HT-29 (cell line): ENCODE data around the gene CFAP299. TPM values are rescaled to one million over a fixed set of nuclear protein-coding genes. Genes with fewer than 3 reads are reported as not detected.
"Not testable (repeated sequence)": the region's sequence is repeated elsewhere in the genome, so short reads cannot be mapped to it uniquely, and the experiment has no call there.

ENCODE experiments used
- DNase-seq: peaks from one replicate; pipeline ENCODE4 v3.0.0-alpha.2; 2015; ENCODE audit warnings: low spot score
- total RNA-seq: library from RNA; depleted of rRNA; stranded (reverse); fragments of >200 nt; shearing (Covaris generic); gene quantifications from 2 replicates; pipeline ENCODE4 v1.2.3, GENCODE V29; 2014

The CFAP299 gene
- total RNA-seq, 1 experiment from 2014 or later: not detected

DNA sequence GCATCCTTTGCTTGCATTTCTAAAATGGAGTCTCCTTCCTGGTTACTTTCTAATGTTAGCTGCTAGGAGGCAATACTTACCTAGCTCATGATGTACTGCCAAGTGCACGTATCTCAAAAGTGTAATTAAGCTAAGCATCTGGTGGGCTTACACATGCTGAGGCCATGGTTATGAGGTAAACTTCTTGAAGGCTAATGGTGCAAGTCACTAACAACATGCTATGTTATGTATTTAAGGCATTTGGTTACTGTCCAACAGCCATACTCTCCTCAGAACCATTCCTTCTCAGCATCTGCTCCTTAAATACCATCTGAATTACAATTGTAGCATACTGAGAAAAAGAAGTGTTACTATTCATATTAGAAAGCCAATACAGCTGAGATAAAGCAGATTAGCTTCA is 376.4 kb downstream of the CFAP299 start:
- DNase-seq: no peak

DNA sequence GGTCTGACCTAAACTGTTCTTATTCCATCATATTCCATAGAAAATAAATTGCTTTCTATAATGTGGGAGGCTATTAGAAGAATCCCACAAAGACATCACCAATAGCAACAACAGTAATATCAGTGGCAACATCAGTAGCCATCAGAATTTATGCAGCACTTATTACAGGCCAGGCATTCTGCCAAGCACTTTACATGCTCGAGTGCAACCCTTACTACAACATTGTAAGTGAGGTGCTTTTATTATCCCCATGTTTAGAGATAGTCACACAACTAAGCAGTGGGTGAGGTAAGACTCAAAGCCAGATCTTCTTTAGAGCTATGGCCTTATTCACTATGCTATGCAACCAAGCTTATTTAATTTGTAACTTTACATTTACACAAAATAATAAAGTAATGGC is 377.9 kb downstream of the CFAP299 start:
- DNase-seq: no peak

DNA sequence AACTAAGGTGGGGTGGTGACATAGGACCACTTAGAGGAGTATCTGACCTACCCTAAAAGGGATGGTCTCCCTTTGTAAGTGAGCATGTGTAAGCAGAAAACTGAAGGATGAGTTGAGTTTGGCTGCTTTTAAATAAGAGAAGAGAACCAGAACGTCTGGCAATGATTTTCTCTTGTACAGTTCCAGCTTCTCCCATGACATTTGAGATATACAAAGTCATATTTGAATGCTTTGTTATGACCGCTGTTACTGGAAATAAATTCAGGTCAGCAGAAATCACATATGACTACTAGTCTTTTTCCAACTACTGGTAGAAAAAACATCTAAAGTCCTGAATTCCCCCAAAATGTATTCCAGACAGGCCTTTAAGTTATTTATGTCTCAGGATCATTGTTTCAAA is 381.7 kb downstream of the CFAP299 start:
- DNase-seq: no peak

DNA sequence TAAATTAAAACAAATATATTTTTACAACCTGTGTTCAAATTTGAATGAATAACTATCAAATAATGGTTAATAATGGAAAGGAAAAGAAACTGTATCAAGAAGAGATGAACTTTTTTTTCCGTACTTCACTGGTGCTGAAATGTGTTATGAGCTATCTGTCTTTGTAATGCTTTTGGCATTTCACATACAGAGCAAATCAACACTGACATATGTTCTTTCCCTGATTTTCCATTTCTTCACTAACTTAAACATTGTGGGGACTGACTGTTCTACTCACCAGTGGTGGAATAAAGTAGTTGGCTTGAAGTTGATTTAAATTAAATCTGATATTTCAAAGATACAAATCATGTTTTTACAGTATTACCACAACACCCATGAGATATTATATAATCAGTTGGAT is 390.9 kb downstream of the CFAP299 start:
- no peak for DNase-seq

DNA sequence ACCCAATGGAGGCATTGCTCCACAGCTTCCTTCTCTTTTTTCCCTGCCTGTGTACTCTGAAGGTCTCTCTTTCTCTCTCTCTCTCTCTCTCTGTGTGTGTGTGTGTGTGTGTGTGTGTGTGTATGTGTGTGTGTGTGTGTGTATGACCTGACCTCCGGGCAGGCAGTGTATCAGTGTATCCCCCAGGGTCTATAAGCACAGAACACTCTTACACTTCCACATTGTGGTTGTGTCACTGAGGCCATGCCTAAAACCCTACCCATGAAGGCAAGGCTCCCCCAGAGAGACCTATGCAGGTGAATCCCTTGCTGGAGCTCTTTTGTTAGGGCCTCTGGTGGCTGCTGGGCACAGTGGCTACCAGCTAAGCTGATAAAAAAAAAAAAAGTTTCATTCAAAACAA is 394.6 kb downstream of the CFAP299 start:
- no peak for DNase-seq

DNA sequence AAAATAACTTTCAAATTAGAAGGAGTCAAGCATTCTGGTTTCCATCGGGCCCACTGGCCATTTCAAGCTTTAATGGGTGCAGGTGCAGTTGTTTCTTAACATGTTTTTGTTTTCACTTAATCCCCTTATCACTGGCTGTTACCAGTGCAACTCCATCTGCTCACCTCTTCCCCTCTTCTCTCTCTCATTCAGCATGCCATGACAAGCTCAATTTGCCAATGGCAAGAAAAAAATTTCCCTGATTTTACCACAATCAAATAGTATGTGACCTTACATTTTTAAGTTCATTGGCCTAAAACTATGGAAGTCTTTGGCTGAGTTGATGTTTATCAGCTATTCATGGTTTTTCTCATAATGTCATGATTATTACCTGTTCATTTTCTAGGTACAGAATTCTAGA is 395.9 kb downstream of the CFAP299 start:
- no peak for DNase-seq

DNA sequence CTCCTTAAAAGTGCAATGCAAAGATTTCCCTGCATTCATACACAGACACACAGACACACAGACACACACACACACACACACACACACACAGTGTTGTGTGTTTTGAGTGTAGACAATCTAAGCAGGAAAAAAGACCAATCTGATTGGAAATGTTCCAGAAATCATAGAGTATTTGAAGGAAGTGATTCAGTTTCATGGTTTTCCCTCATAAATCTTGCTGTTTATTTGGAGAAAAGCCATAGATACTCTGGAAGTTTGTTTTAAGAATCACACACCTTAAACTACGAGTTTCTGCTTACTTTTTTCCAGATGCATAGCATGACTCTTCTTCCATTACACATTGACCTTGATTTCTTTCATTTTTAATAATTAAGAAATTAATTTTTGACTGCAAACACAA is 396.5 kb downstream of the CFAP299 start:
- peak; percentile 50 for DNase-seq

DNA sequence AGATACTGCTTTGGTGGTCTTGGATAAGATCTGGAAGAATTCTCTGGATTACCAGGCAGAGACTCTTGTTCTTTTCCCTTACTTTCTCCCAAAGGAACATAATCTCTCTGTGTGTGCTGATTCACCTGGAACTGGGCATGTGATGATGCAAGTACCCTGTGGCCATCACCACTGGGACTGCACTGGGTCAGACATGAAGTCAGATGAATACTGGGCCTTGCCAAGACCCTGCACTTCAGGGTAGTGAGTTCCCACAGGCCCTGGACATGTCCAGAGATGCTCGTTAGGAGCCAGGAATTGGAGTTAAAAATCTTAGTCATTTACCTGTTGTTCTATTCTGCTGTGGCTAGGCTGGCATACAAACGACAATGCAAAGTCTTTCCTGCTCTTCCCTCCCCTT is 404.8 kb downstream of the CFAP299 start:
- DNase-seq: no peak

DNA sequence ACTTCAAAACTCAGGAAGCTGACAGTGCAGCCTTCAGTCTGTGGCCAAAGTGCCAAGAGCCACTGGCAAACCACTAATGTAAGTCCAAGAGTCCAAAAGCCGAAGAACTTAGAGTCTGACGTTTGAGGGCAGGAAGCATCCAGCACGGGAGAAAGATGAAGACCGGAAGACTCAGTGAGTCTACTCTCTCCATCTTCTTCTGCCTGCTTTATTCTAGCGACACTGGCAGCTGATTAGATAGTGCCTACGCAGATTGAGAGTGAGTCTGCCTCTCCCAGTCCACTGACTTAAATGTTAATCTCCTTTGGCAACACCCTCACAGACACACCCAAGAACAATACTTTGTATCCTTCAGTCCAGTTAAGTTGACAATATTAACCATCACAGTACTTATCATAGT is 414.0 kb downstream of the CFAP299 start:
- DNase-seq: not testable (repeated sequence)

DNA sequence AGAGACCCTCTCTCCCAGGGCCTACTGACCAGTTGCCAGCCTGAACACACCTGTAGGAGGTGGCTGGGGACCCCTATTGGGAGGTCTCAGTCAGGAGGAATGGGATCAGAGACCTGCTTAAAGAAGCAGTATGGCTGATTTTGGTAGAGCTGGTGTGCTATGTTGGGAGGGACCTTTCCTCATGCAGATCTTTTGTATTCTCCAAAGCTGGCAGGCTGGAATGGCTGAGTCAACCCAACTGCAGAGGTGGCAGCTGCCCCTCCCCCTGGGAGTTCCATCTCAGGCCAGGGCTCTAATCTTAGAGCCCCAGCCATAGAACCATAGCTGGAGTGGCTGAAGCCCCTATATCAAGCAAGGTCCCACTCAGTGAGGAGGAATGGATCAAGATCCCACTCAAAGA is 415.7 kb downstream of the CFAP299 start:
- peak; percentile 1 for DNase-seq

DNA sequence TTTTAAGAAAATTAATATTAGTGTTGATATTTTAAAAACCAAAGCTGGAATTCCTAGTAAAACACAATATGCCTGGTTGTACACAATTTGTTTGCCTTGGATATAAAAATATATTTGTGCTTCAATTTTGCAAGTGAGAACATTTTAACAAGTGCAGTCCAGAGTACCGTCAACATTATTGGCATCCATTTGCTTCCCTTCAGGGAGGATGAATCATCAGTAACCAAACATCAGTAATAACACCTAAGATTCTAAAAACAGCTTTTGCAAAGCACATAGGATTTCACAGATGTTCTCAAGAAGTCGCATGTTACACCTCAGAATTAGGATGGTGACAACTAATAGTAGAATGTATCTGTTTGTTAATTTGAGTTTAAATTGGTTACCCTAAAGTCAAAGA is 432.4 kb downstream of the CFAP299 start:
- DNase-seq: no peak

DNA sequence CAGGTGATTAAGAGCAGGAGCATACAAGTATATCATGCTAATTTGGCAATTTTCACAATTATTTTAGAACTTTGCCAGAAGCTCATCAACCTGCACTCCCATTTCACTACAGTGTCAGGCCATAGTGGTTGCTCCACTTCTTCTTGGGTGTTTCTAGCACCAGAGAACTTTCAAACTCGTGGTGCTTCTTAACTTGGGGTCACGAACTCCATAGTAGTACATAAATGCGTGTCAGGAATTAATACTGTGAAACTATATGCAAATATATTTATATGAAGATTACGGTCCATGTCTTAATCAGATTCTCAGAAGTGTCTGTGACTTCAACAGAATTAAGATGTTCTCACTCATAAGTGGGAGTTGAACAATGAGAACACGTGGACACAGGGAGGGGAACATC is 440.6 kb downstream of the CFAP299 start:
- no peak for DNase-seq

DNA sequence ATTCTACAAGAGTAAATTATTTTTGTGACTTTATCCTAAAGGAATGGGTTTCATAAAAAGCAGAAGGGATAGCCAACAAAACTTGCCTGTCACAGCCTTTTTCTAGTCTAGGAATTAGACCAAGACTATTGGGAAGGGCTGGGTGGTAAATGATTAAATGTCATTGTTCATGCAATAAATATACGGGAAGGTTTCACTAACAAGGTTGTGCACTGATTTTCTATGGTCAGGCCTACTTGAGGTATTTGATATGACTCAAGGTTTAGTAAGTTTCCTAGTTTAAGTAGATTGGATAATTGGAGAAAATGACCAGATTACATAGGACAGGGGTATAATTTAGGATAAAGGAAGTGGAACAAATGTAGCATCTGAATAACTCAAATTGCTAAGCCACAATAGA is 445.9 kb downstream of the CFAP299 start:
- DNase-seq: no peak

DNA sequence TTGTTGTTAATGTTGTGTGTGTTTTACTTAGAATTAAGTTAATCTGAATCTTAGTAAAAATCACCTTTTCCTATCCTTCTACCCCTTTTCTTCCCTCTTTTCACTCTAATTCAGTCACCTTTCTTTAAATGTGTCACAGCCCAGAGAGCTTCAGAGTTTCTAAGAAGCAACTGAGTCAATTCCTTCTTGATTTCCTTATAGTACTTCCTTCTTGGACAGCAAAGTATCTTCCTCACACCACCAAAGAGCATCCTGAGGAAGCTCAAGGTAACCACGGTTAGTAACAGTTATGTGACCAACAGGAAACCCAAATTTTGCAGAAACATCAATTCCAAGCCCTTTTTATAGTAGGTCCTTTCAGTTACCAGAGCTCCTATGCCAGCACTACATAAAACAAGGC is 451.8 kb downstream of the CFAP299 start:
- DNase-seq: no peak

DNA sequence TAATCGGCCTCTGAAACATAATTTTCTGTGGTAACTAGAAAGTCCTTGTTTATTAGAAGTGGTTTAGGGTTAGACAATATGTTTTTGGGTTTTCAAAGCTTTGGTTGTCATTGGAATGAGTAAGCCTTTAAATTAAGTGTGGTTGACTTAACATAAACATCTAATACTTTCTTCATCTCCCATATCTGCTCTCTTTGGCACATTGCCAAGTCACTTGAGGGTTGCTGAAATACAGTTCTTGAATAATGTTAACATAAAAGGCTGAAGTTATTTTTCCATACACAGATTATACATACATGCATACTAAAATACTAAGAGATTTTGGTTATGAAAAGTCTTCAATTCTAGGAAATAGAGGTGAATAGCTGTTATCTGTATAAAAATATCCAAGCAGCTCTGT is 453.3 kb downstream of the CFAP299 start:
- peak; percentile 14 for DNase-seq

DNA sequence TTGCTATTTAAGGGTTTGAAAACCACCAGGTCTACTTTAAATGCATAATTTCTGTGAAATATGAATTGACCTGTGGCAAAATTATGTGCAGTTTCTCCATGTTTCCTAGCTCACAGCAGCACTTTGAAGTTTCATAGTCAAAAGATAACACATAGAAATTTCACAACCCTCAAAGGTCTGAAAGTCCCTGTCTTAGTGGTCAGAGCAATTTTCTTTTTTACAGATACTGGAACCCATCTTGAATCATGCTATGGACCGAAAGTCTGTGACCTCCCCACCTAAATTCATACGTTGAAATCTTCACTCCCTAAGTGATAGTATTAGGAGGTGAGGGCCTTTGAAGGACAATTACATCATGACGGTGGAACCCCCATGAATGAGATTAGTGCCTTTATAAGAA is 454.6 kb downstream of the CFAP299 start:
- DNase-seq: no peak

DNA sequence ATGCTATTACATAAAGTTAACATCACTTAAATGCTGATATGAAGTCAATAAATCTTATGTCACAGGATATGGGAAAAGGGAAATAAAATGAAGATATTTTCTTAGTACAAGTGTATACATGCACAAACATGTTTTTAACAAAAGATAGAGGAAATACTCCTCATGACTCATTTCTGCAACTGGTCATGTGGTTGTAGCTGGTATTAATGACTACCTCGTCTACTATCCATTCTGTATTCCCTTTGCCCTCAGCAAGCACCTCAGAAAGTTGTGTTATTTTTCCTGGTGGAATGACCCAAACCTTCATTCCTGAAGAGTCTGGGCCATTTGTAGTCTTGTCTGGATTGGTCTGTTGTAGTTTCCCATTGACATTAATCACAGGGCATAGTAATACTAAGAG is 458.1 kb downstream of the CFAP299 start:
- not testable (repeated sequence) for DNase-seq

DNA sequence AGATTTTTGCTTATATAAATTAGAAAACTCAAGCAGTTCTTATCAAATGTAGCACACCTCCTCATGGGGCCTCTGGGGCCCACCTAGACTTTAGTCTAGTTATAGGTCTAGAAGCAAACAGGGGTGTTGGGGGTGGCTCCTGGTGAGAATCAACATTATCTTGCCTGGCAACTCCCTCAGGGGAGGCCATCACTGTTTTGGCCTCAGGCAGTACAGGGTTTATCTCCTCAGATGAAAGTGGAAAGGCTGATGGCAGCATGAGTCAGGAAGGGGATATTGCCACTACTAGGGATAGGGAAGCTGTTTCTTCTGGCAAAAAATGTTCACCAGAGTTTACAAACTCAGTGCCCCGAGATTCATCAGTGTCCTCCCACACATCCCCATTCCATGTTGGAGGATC is 462.6 kb downstream of the CFAP299 start:
- DNase-seq: no peak

DNA sequence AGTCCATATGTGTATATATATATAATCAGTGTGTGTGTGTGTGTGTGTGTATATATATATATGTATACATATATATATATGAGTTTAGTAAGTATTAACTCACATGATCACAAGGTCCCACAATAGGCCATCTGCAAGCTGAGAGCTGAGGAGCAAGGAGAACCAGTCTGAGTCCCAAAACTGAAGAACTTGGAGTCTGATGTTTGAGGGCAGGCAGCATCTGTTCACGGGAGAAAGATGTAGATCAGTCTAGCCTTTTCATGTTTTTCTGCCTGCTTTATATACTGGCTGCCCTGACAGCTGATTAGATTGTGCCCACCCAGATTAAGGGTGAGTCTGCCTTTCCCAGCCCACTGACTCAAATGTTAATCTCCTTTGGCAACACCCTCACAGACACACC is 465.2 kb downstream of the CFAP299 start:
- not testable (repeated sequence) for DNase-seq

DNA sequence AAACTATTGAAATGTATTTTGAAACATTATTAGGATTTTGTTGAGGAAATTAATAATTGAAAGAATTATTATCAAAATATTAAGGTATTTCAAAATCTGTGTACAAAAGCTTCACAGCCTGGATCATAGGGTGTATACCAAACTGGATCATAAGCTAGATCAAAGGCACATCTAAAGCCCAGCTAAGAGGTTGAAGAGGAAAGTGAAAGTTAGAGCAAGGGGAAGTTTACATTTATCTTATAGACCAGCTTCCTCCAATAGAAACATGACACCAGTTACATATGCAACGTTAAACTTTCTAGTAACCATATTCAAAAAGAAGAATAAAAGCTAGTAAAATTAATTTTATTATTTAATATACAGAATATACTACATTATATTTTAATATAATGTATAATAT is 467.8 kb downstream of the CFAP299 start:
- no peak for DNase-seq

DNA sequence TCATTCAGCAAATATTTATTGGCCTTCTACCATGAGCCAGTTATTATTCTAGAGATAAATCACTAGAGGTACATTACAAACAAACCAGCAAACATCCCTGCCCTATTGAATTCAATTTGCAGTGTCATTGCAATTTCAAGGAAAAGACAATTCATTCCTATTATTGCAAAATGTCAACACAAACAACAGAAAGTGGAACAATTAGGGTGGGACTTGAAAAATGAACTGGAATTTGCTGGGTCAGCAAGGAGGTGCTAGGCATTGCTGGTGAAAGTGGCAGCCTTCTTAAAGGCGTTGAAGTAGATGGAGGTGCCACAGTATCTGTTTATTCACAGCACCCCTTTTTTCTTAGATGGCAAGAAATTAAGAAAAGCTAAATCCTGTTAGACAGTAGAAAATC is 470.9 kb downstream of the CFAP299 start:
- peak; percentile 32 for DNase-seq

DNA sequence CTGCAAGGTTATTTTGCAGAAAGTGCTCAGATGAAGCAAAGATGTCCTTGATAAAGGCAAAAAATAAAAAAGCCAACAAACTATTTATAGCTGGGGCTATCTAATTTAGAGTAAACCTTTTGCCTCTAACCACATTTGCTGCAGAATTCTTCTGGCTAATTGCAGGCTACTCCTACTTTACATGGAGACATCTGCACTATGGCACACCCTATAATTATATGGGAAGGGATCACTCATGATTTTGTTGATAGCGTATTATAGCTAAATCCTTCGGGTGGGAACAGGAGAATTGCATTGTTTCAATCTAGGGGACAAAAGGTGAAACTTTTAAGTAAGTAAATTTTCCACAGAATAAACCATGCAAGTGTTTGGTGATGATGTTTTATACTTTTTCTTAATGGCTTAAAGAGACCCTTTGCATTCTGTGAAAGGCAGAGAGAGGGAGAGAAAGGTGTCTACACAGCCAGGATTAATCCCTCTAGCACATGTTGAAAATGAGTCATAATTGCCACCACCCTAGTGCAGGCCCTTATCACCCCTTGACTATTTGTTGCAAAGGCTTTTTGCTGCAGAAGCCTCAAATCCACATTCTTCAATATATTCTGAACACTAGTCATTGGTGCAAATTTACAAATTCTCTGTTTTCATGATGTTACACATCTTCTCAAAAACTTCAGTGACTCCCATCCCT is 473.7 kb downstream of the CFAP299 start:
- DNase-seq: no peak

DNA sequence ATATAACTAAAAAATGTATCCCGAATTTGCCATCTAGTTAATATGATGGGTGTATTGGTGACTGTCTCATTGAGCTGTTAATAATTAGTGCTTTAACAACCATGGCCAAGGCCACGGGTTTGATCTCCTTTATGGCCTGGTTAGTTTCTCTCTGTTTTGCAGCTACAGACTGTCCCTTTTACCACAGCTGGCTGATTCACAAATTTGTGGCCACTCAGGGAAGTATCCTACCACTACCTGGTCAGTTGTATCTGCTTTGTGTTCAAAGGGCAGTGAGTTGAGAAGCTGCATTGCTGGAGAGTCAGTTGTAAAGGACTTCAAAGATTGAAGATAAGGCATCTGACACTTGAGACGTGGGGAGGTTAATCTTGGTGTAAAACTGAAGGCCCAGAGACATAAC is 475.9 kb downstream of the CFAP299 start:
- peak; percentile 59 for DNase-seq

DNA sequence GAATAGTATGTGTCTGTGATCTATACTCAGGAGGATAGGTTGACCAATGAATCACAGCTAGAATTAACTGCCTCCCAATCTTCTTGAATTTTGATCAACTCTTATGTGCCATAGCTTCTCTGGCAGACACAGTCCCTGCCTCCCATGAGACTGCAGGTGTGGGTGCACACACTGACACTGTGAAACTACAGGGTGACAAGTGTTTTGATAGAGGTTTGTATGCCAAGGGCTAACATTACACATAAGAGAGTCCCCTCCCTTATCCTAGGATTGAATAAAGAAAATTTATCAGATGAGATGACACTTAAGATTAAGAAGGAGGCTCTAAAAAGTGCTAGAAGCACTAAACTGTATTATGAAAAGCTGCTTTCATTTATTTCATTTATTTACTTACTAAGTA is 476.6 kb downstream of the CFAP299 start:
- DNase-seq: no peak
